ENCODE measurements around the gene RAB14.
"Not testable (repeated sequence)": the region's sequence is repeated elsewhere in the genome, so short reads cannot be mapped to it uniquely, and the experiment has no call there.

The RAB14 gene

DNA sequence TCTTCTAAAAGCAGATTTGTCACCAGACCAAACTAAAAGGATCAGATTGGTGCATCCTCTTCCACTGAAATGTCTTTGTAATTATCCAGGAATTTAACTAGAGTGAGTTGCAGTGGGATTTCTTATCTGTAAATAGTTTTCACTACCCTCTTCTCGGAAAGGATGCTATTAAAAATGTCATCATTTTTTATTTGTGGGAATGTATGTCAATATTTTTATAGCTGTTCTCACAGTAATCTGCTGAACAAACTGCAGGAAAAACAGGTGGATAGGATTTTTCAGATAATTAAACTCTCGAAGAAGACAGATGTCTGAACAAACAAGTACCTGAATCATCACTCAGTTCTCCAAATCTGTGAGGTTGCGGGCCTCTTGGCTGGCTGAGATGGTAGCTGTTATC, 62.7 kb downstream of the RAB14 start:
- H3K9me3 Mint-ChIP-seq, result no peaks in the 10 kb centered on the region
- H3K27ac Mint-ChIP-seq, result no peak overlapping the region
- no peaks in the 10 kb centered on the region for H3K27me3 Mint-ChIP-seq
- ATAC-seq, result no peak
- H3K4me1 Mint-ChIP-seq, result peaks cover 4% of the 10 kb centered on the region
- no peak for DNase-seq
- peaks cover 70% of the 10 kb centered on the region for H3K36me3 Mint-ChIP-seq (ENCODE audit: low read depth)
- H3K4me3 Mint-ChIP-seq, result no peak overlapping the region

DNA sequence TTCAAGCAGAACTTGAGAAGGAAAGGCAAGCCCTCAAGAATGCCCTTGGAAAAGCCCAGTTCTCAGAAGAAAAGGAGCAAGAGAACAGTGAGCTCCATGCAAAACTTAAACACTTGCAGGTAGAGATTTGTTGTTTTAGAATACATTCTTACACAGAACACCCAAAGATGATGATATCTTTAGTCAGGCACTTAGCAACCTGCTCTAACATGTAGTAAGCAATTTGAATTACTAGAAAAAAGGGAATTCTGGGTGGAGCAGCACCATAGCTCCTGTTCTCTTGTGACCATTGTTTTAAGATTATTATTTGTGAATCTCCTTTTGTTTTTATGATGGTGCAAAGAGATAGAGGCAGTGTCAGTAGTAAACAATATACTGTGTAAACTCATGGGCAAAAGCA, 63.1 kb downstream of the RAB14 start:
- H3K27ac Mint-ChIP-seq, result no peak overlapping the region
- DNase-seq (no peak), ATAC-seq (no peak)
- no peaks in the 10 kb centered on the region for H3K27me3 Mint-ChIP-seq
- no peak overlapping the region for H3K4me3 Mint-ChIP-seq
- peaks cover 69% of the 10 kb centered on the region for H3K36me3 Mint-ChIP-seq (ENCODE audit: low read depth)
- peaks cover 5% of the 10 kb centered on the region for H3K4me1 Mint-ChIP-seq
- no peaks in the 10 kb centered on the region for H3K9me3 Mint-ChIP-seq

DNA sequence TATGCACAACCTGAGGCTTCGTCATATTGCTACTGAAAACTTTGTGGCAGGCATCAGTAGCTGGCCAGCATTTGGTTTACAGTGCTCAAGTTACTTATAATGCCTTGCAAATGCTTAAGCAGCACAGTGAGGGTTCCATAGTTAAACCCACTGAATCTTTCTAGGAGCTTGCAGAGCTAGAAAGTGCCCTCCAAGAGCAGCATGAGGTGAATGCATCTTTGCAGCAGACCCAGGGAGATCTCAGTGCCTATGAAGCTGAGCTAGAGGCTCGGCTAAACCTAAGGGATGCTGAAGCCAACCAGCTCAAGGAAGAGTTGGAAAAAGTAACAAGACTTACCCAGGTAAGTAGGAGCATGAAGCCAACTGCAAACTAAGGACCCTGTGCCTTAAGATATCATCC, 66.0 kb downstream of the RAB14 start:
- Mint-ChIP-seq H3K36me3 (ENCODE audit: low read depth) (peaks cover 70% of the 10 kb centered on the region), H3K27me3 (no peaks in the 10 kb centered on the region), H3K4me3 (no peak overlapping the region), H3K9me3 (no peaks in the 10 kb centered on the region), H3K27ac (peak overlapping the region; percentile 33), H3K4me1 (peaks cover 34% of the 10 kb centered on the region)
- ATAC-seq (no peak), DNase-seq (no peak)

GRCh38 chr9:121133104-121133816, 68.4 kb downstream of the RAB14 start:
- peaks cover 77% of the 10 kb centered on the region for H3K36me3 Mint-ChIP-seq (ENCODE audit: low read depth)
- H3K4me3 Mint-ChIP-seq, result no peak overlapping the region

GRCh38 chr9:121129384-121129783, 72.3 kb downstream of the RAB14 start:
- not testable (repeated sequence) for H3K27ac Mint-ChIP-seq, ATAC-seq, H3K27me3 Mint-ChIP-seq, H3K9me3 Mint-ChIP-seq, DNase-seq, H3K4me3 Mint-ChIP-seq
- Mint-ChIP-seq H3K36me3 (ENCODE audit: low read depth) (peaks cover 77% of the 10 kb centered on the region), H3K4me1 (peaks cover 56% of the 10 kb centered on the region)

More at GRCh38 chr9:121133104-121133816, 68.4 kb downstream of the RAB14 start:
- DNase-seq (peak; percentile 37), ATAC-seq (peak; percentile 40)
- peak overlapping the region; percentile 37 for H3K27ac Mint-ChIP-seq
- no peaks in the 10 kb centered on the region for H3K9me3 Mint-ChIP-seq
- H3K27me3 Mint-ChIP-seq, result no peaks in the 10 kb centered on the region
- H3K4me1 Mint-ChIP-seq, result peaks cover 51% of the 10 kb centered on the region
